Tibial artery (tissue), 4 donors: Measurements from ENCODE around the gene CBLL1.
A peak's percentile ranks its signal among the peaks of the same experiment; 100 is the strongest.

Experiments used
- DNase-seq, 2 donors: peaks; one replicate each; pipeline ENCODE4 v3.0.0-alpha.2; 2019
- H3K27ac ChIP-seq, 2 donors: fragments of 200-600 bp; sonication (generic) in 1 of 2; 1 replicate in 1 of 2; 2 replicates in 1 of 2; pipeline ENCODE4 v1.5.1; 2018 to 2019; ENCODE audit warnings: mild to moderate bottlenecking in 1 of 2
- H3K27me3 ChIP-seq, 2 donors: fragments of 200-600 bp; sonication (generic) in 1 of 2; one replicate each; pipeline versions ENCODE4 v1.5.1 to v1.6.0; 2016 to 2019
- H3K36me3 ChIP-seq, 3 donors: fragments of 200-600 bp; sonication (generic) in 2 of 3; one replicate each; pipeline ENCODE4 v1.5.1; 2016 to 2019; ENCODE audit warnings: mild to moderate bottlenecking in 2 of 3
- H3K4me1 ChIP-seq, 4 donors: fragments of 200-600 bp; sonication (generic) in 2 of 4; 1 replicate in 3 of 4; 2 replicates in 1 of 4; pipeline ENCODE4 v1.5.1; 2016 to 2019
- H3K4me3 ChIP-seq, 2 donors: fragments of 200-600 bp; sonication (generic) in 1 of 2; 1 replicate in 1 of 2; 2 replicates in 1 of 2; pipeline ENCODE4 v1.5.1; 2018 to 2019; ENCODE audit warnings: mild to moderate bottlenecking in 2 of 2
- H3K9me3 ChIP-seq, 3 donors: fragments of 200-600 bp; sonication (generic) in 1 of 3; one replicate each; pipeline ENCODE4 v1.5.1; 2016 to 2019
- CTCF ChIP-seq, 2 experiments: fragments of 200-600 bp in 1 of 2; fragments of 450-650 bp in 1 of 2; IDR thresholded peaks; one replicate each; pipeline ENCODE4 v1.5.1; 2017 to 2019; ENCODE audit warnings: antibody characterized with exemption in 2 of 2, mild to moderate bottlenecking in 1 of 2, moderate library complexity in 1 of 2
- intact Hi-C: fragments of 100-400 bp; cut with DNase I; formaldehyde crosslinking; loops from one replicate; pipeline ENCODE4 v1.15.0; 2023; ENCODE audit warnings: low total_unique reads

Gene CBLL1

GRCh38 chr7:107725138-107725740 lies 18.7 kb upstream of the CBLL1 start:
- DNase-seq: peak in 1 of 2 donors; percentile 27
- H3K9me3 ChIP-seq: no peaks in the 10 kb centered on the region
- intact Hi-C loops: loop anchor here (5.0 kb wide), 1 partner anchor 263 kb away; no protein-coding TSS in a partner anchor

GRCh38 chr7:107726356-107727130 lies 17.4 kb upstream of the CBLL1 start:
- Histone ChIP-seq H3K4me1 (no peaks in the 10 kb centered on the region), H3K27me3 (peaks cover 0 to 12% of the 10 kb centered on the region in 2 donors), H3K27ac (no peak overlapping the region), H3K36me3 (no peaks in the 10 kb centered on the region), H3K9me3 (no peaks in the 10 kb centered on the region), H3K4me3 (no peak overlapping the region)
- no peak for DNase-seq
- intact Hi-C loops: loop anchor here (5.0 kb wide), 1 partner anchor 264 kb away; no protein-coding TSS in a partner anchor
- no peak for TF ChIP-seq CTCF (IDR thresholded peaks at IDR 0.05)

More at GRCh38 chr7:107725138-107725740, 18.7 kb upstream of the CBLL1 start:
- no peaks in the 10 kb centered on the region for H3K36me3 ChIP-seq
- peaks cover 0 to 12% of the 10 kb centered on the region in 2 donors for H3K27me3 ChIP-seq
- H3K4me3 ChIP-seq: no peak overlapping the region
- no peak overlapping the region for H3K27ac ChIP-seq
- no peaks in the 10 kb centered on the region for H3K4me1 ChIP-seq
- TF ChIP-seq CTCF (IDR thresholded peaks at IDR 0.05): peak; percentile 65 to 71

- no peak for DNase-seq
- no peak for TF ChIP-seq CTCF (IDR thresholded peaks at IDR 0.05)
- Histone ChIP-seq H3K9me3 (no peaks in the 10 kb centered on the region), H3K27me3 (peaks cover 0 to 12% of the 10 kb centered on the region in 2 donors), H3K36me3 (no peaks in the 10 kb centered on the region), H3K4me3 (no peak overlapping the region), H3K27ac (no peak overlapping the region), H3K4me1 (no peaks in the 10 kb centered on the region)
- intact Hi-C loops: loop anchor here (5.0 kb wide), 1 partner anchor 266 kb away; no protein-coding TSS in a partner anchor
Observed at GRCh38 chr7:107728276-107728675, 15.7 kb upstream of the CBLL1 start.

- H3K27me3 ChIP-seq: no peaks in the 10 kb centered on the region
- intact Hi-C loops: loop anchor here (10.0 kb wide), 1 partner anchor 152 kb away; the partner anchor contains the start of gene DLD
- DNase-seq: peak; percentile 50 to 71
- H3K4me3 ChIP-seq: peak overlapping the region; percentile 65 to 80
- peak overlapping the region; percentile 86 to 96 for H3K27ac ChIP-seq
- no peak for TF ChIP-seq CTCF (IDR thresholded peaks at IDR 0.05)
- H3K36me3 ChIP-seq: no peaks in the 10 kb centered on the region
- H3K4me1 ChIP-seq: peaks cover 0 to 42% (median 18%) of the 10 kb centered on the region in 4 donors
- H3K9me3 ChIP-seq: no peaks in the 10 kb centered on the region
Observed at GRCh38 chr7:107742678-107743566, 1.0 kb upstream of the CBLL1 start.

- Histone ChIP-seq H3K27ac (peak overlapping the region; percentile 86 to 96), H3K9me3 (no peaks in the 10 kb centered on the region), H3K4me3 (peak overlapping the region; percentile 65 to 80), H3K27me3 (no peaks in the 10 kb centered on the region), H3K4me1 (peaks cover 0 to 43% (median 18%) of the 10 kb centered on the region in 4 donors), H3K36me3 (peaks cover 0 to 8% (median 5%) of the 10 kb centered on the region in 3 donors)
- no peak for DNase-seq
- intact Hi-C loops: loop anchor here (10.0 kb wide), 1 partner anchor 150 kb away; the partner anchor contains the start of gene DLD
- no peak for TF ChIP-seq CTCF (IDR thresholded peaks at IDR 0.05)
Observed at GRCh38 chr7:107744345-107744750, 406 bp downstream of the CBLL1 start.
